ENCODE measurements around the gene DEPDC5. TPM values are rescaled to one million over a fixed set of nuclear protein-coding genes. Genes with fewer than 3 reads are reported as not detected.

DEPDC5 gene
- total and polyA plus RNA-seq, 9 of the 15 experiments (the other 6 are each of a cell fraction or from before 2014, with no cell fraction given): 2.3 to 12.3 (median 10.7) TPM

GRCh38 chr22:31789803-31790202 is 36.0 kb downstream of the DEPDC5 start:
- H3K27me3 ChIP-seq (ENCODE audit: control insufficient read depth in 2 of 2, insufficient read depth in 2 of 2, low read length in 2 of 2): no peaks in the 10 kb centered on the region
- no peaks in the 10 kb centered on the region for H4K20me1 ChIP-seq (replicated peaks; ENCODE audit: control insufficient read depth, insufficient read depth, low read length)
- peaks cover 12% of the 10 kb centered on the region; the same call in 2 of the 3 replicates for H3K36me3 ChIP-seq (ENCODE audit: control insufficient read depth, insufficient read depth, low read length)
- no peaks in the 10 kb centered on the region for H3K9me1 ChIP-seq (ENCODE audit: control insufficient read depth, insufficient read depth, low read length)
- CTCF ChIA-PET (ENCODE audit: low intra/inter-chr PET ratio): no interaction called here
- WGBS (ENCODE audit: insufficient coverage, low coverage, missing lambda C conversion rate): 23% methylated on average over 3 of the region's 3 CpGs
- no TSS peak for BruUV-seq (replicated peaks)
- POLR2A ChIA-PET: interaction anchor here (0.6 kb wide), 1 partner anchor 30 kb away, joined by 3 read pairs; no protein-coding TSS in a partner anchor
- H3K9me3 ChIP-seq (replicated peaks; ENCODE audit: control insufficient read depth, insufficient read depth, low read depth, low read length): no peaks in the 10 kb centered on the region
- H3K27ac ChIP-seq (ENCODE audit: extremely low read depth, low read depth, low read length): 0 out of 3 replicates have a peak overlapping the region, but pooled peaks have one; percentile 33
- H3K79me2 ChIP-seq (ENCODE audit: control insufficient read depth, insufficient read depth, low read length): no peaks in the 10 kb centered on the region
- no peak overlapping the region for H3K9ac ChIP-seq (ENCODE audit: insufficient read depth in 1 of 2, low read depth in 2 of 2, low read length in 2 of 2)
- DNase-seq (ENCODE audit: extremely low read depth in 1 of 4, low spot score in 3 of 4): peak in 2 of 4 experiments; percentile 5 to 29
- no peak overlapping the region for H3K4me3 ChIP-seq
- peak; percentile 55 for ATAC-seq
- intact Hi-C loops (cut with micrococcal nuclease) (no loop called here), in situ Hi-C loops (cut with MboI) (no loop called here)
- H3K4me1 ChIP-seq (replicated peaks in 1 of 2; ENCODE audit: control insufficient read depth in 2 of 2, insufficient read depth in 2 of 2, low read length in 2 of 2): peaks cover 0 to 6% of the 10 kb centered on the region in 2 experiments; a peak in 3 of 5 replicates
- H3K4me2 ChIP-seq (ENCODE audit: insufficient read depth, low read length): no peak overlapping the region
- no peak overlapping the region for H2AFZ ChIP-seq (ENCODE audit: low read depth, low read length)
- FAIRE-seq: peak; percentile 35
- TF ChIP-seq ZFP91 (CRISPR knock-in tag; IDR thresholded peaks at IDR 0.05) (no peak), ATF1 (CRISPR knock-in tag; IDR thresholded peaks at IDR 0.05) (no peak), ATF1 (tag; IDR thresholded peaks at IDR 0.05) (no peak), ZNF57 (CRISPR knock-in tag; IDR thresholded peaks at IDR 0.05) (no peak), KAT7 (CRISPR knock-in tag; IDR thresholded peaks at IDR 0.05; ENCODE audit: borderline replicate concordance) (no peak), FOXM1 (IDR thresholded peaks at IDR 0.05; ENCODE audit: low read depth) (no peak), FOXM1 (CRISPR knock-in tag; IDR thresholded peaks at IDR 0.05; ENCODE audit: low read depth) (no peak), BHLHE40 (IDR thresholded peaks at IDR 0.05; ENCODE audit: low read length) (no peak), ZNF644 (tag; IDR thresholded peaks at IDR 0.05; ENCODE audit: low read depth) (no peak), PRDM10 (IDR thresholded peaks at IDR 0.05; ENCODE audit: partially characterized antibody) (no peak), ZNF780A (CRISPR knock-in tag; IDR thresholded peaks at IDR 0.05) (no peak), ZNF280B (CRISPR knock-in tag; IDR thresholded peaks at IDR 0.05) (no peak), ZNF224 (CRISPR knock-in tag; IDR thresholded peaks at IDR 0.05) (no peak), TCFL5 (CRISPR knock-in tag; conservative IDR thresholded peaks at IDR 0.05) (no peak), ARID1B (IDR thresholded peaks at IDR 0.05) (peak; percentile 25; the same call in 1 of the 2 replicates), CHD4 (IDR thresholded peaks at IDR 0.05; ENCODE audit: insufficient read depth, insufficient replicate concordance, low read depth, low read length, poor library complexity, severe bottlenecking) (no peak), SRSF3 (IDR thresholded peaks at IDR 0.05; ENCODE audit: insufficient read depth, low read length) (no peak)

All from K562 (cell line).